ENCODE results near the gene FAM149B1. TPM values are rescaled to one million over a fixed set of nuclear protein-coding genes. Genes with fewer than 3 reads are reported as not detected.

The FAM149B1 gene
- total RNA-seq, 2 donors from 2014 or later: 13.6 to 15.3 TPM

DNA sequence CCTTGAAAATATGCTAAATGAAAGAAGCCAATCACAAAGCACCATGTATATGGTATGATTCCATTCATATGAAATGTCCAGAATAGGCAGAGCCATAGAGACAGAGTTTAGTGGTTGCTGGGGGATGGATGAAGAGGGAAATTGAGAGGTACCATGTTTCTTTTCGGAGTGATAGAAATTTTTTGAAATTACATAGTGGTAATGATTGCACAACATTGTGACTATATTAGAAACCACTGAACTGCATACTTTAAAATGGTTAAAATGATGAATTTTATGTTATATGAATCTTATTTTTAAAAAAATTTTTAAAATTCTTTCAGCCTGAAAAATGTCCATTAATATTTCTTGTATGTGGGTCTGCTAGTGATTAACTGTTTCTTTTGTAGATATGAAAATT, 53.1 kb downstream of the FAM149B1 start:
- no peak for DNase-seq
- intact Hi-C loops (cut with DNase I): no loop called here
- ATAC-seq: no peak

- no peak for ATAC-seq
- intact Hi-C loops (cut with DNase I): no loop called here
- no peak for DNase-seq
These were observed 57.6 kb downstream of the FAM149B1 start for GRCh38 chr10:73225518-73225917.

DNA sequence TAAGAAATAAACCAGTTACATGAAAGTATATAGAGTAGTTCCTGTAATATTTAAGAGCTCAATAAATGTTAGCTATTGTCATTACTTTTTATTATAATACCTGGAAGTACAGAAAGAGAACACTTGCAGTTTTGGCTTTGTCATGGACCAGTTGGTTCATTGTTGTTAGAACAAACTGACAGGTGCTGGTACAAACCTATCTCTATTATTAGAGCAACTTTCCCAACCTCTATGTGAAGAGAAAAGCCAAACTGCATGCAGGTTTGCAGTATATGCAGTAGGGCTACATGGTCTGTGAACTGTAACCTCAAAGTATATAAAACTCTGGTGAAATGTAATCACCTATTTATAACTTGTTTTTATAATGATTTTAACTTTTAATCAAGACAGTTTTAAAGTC, 58.7 kb downstream of the FAM149B1 start:
- no peak for DNase-seq
- ATAC-seq: no peak
- intact Hi-C loops (cut with DNase I): no loop called here

- no peak for ATAC-seq
- no peak for DNase-seq
- intact Hi-C loops (cut with DNase I): no loop called here
These were observed 60.3 kb downstream of the FAM149B1 start for GRCh38 chr10:73228247-73228646.

DNA sequence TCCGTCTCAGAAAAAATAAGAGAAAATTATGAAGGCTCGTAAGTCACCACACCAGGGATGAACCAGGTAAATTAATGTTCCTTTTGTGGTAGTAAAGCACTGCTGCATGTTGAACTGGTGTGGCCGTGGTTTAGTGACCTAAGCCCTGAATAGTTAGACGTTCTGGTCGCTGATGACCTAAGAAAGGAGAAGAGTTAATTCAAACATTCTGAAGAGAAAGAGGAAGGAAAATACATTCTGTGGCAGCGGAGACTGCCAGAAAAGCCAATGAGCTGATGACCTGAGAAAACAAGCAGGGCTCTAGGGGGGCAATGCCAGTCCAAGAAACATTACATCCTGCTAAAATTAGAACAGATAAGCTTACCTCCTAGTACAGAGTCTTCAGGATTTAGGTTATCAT, 61.6 kb downstream of the FAM149B1 start:
- ATAC-seq (no peak), DNase-seq (no peak)

DNA sequence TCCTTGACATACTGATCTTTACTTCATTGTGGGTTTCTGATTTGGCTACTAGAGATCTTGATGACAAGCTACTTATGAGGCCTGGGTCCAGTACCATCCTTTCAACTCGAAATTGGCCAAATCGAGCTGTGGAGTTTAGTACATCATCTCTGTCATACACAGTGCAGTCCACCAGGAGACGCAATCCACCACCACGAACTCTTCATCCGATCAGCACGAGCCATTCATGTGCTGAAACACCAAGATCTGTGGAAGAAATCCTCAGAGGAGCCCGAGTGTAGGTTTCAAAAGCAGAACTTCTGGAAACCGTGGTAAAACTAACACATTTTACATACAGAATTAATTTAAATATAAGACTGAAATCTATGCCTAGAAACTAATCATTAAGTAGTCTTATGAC, 65.0 kb downstream of the FAM149B1 start:
- peak in 1 of 2 donors; percentile 19 for ATAC-seq
- no peak for DNase-seq
- intact Hi-C loops (cut with DNase I): no loop called here

More for the DNA sequence above, 61.6 kb downstream of the FAM149B1 start:
- intact Hi-C loops (cut with DNase I): no loop called here

GRCh38 chr10:73233883-73234282, 66.0 kb downstream of the FAM149B1 start:
- intact Hi-C loops (cut with DNase I): no loop called here
- ATAC-seq: peak in 1 of 2 donors; percentile 21
- no peak for DNase-seq

GRCh38 chr10:73234695-73235094, 66.8 kb downstream of the FAM149B1 start:
- ATAC-seq (no peak), DNase-seq (no peak)
- intact Hi-C loops (cut with DNase I): no loop called here

DNA sequence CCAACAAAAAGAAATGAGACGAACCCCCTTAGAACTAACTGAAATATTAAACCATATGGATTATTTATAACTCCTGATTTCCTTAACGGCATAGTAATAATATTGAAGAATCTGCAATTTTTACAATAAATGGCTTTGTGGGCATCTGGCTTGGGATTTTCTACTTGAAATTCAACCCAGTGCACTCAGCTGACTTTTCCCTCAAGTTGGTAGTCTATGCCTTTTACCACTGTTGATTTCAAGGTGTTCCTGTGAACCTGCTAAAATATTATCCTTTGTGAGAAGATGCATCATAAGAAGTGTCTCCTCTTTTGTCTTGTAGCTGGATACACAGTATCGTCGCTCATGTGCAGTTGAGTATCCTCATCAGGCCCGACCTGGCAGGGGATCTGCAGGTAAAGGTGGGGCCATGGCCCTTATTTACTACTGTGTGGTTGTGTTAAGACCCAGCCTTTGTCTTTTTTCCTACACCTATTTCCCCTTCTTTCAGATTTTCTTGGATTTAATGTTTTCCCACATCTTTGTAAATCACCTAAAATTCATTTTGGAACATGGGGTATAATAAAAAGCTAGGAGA, 71.2 kb downstream of the FAM149B1 start:
- intact Hi-C loops (cut with DNase I): no loop called here
- DNase-seq (no peak), ATAC-seq (no peak)

DNA sequence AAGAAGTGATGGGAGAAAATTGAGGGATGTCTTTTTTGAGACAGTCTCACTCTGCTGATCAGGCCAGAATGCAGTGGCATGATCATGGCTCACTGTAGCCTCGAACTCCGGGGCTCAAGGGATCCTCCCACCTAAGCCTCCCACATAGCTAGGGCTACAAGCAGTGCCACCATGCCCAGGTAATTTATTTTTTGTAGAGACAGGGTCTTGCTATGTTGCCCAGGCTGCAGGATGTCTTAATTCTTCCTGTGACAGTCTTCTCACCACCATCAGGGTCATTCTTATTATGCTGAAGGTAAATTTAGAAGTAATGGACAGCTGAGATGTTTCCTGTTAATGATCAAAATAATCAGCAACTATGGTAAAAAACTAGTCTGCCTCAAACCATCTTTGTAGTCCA, 72.0 kb downstream of the FAM149B1 start:
- no peak for ATAC-seq
- no peak for DNase-seq
- intact Hi-C loops (cut with DNase I): loop anchor here in 1 of 2 donors (2.0 kb wide), 1 partner anchor 17 kb away; no protein-coding TSS in a partner anchor

DNA sequence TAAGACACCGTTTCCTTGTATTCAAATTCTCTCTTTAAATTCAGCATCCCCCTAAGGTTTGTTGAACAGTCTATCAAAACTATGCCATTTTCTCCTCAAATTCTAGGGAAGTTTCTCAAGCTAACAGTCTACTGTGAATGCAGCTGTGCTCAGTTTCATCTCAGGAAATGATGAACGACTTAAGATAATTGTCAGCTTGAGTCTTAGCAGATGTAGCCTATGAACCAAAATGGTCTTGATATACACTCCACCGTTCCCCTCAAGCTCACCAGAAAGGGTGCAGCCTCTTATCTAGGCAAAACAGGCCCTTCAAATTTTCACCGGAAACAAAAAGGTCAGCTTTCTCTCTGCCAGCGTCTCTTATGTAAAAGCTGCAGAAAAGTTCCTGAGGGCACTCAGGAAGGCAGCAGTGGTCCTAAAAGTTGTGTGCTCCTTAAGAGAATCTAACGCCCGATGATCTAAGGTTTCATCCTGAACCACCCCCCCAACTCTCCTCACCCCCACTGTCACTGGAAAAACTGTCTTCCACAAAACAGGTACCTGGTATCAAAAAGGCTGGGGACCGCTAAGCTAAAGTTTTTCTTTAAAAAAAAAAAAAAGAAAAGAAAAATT, 77.1 kb downstream of the FAM149B1 start:
- intact Hi-C loops (cut with DNase I): no loop called here
- ATAC-seq (no peak), DNase-seq (no peak)

DNA sequence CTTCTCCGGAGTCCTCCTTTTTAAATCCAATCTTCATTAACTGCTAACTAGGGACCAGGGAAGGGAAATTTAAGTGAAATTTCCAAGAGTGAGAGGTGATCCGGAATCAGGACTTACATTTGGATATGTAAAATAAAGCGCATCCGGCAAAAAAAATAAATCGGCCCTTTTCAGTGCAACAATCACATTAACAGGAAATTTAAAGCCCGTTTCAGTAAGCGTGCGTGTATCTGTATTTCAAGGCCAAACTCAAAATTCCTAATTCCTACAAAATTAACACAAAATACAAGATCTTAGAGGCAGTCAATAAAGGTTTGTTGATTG, 78.4 kb downstream of the FAM149B1 start:
- intact Hi-C loops (cut with DNase I): no loop called here

GRCh38 chr10:73246646-73247508, 79.0 kb downstream of the FAM149B1 start, which contains the start of gene DNAJC9:
DNAJC9 (minus strand) TSS chr10:73247255; CDS start chr10:73247189, 66 bp downstream.
- ATAC-seq (peak; percentile 94 to 97), DNase-seq (peak; percentile 97)
- intact Hi-C loops (cut with DNase I): no loop called here

More for the DNA sequence above, 78.4 kb downstream of the FAM149B1 start:
- DNase-seq: no peak
- ATAC-seq: no peak

DNA sequence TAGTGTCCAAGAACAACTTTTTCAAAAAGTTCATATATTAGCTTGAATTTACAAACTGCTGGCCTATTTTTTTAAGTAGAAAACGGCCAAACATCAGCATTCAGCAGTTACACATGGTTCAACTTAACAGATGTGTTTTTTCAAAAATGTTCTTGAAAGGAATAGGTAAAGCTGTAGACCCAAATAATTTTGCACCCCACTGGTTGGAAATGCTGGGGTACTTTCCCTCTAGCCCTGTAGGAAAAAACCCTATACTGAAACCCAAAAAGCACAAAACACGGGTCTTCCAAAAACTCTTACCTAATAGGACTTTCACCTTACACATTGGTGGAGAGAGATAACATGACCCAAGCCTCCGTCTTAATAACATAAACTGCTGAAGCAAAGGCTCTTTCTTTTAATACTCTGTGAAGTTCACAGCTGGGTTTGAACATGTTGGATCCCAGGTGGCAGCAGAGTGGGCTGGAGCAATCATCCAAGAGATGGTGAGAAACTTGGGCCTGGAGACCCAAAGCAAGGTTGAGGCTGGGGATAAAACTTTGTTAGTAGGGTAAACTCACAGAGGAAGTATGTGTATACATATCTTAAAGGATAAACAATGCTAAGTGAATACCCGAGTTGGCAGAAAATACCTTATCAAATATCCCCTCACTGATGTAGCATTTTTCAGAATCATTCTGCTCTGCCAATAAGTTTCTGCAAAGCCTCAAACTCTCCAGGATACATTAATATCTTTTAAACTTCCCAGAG, 79.8 kb downstream of the FAM149B1 start:
- no peak for DNase-seq
- intact Hi-C loops (cut with DNase I): no loop called here
- ATAC-seq: no peak

- intact Hi-C loops (cut with DNase I): no loop called here
- DNase-seq: no peak
- no peak for ATAC-seq
These were observed 80.4 kb downstream of the FAM149B1 start for GRCh38 chr10:73248259-73248724.

GRCh38 chr10:73251683-73252444, 83.9 kb downstream of the FAM149B1 start:
- intact Hi-C loops (cut with DNase I): no loop called here
- DNase-seq: peak; percentile 18
- peak; percentile 78 to 80 for ATAC-seq

DNA sequence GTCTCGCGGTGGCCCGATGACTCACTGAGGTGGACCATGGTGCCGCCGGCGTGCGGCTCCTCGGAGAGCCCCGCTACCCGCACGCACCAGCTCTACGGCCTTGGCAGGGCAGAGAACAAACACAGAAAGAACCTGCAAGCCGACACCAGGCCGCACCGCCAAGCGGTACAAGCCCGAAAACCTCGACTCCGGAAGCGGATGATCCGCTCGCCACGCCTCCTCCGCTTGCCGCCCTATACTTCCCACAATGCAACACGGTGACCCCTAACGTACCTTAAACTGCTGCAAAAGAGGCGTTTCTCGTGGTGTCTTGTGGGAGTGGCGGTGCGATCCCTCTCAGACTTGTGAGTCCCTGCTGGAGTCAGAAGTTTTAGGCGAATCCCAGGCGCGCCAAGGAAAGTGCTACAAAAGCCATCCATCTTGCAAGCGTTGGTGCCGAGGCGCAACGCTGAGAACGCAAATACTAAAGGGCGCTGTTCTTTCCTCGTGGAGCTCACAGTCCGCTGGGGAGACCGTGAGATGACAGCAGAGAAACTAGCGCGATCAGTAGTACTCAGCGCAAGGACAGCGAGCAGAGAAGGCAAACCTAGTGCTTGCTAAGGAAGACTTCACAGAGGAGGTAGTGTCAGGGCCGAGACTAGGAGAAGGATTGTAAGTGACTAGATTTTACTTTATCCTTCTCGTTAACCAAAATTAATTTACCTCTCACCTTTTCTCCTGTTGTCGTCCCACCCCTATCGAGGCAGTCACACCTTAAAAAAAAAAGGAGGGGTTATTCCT, 84.7 kb downstream of the FAM149B1 start, which contains the start of gene MRPS16:
MRPS16 (minus strand) TSS at position 200 of the 780 bp plus-strand sequence; CDS start at position 38, 162 bp downstream.
- intact Hi-C loops (cut with DNase I): no loop called here
- ATAC-seq: peak; percentile 99 to 100

GRCh38 chr10:73253225-73253555, 85.3 kb downstream of the FAM149B1 start:
- no peak for DNase-seq
- no peak for ATAC-seq
- intact Hi-C loops (cut with DNase I): no loop called here

More for the DNA sequence above, 84.7 kb downstream of the FAM149B1 start, which contains the start of gene MRPS16:
- peak; percentile 95 for DNase-seq

All from left cardiac atrium (tissue), 4 donors.